ENCODE results near the gene C8B.

DNA sequence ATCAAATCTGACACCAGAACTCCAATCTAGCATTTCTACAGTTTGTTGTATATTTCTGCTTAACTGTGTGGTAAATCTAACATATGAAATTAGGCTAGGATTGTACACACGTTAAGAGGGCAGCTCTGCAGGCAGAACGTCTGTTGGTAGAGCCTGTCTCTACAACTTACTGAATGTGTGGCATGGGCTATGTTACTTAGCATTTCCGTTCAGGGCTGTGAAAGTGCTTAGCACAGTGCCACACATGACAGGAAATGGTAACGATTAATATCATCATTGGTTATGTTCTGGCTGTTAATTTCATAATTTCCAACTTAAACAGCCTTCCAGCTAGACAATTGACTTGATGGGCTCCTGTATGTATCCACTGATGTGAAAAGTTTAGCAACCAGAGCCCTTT, 9.6 kb upstream of the C8B start:
- TF ChIP-seq GATA2 (IDR thresholded peaks at IDR 0.05; ENCODE audit: low read depth, low read length) (no peak), GATA3 (IDR thresholded peaks at IDR 0.05; ENCODE audit: low read depth, low read length) (no peak)

Data from SH-SY5Y (cell line).